Endothelial cell of hepatic sinusoid (primary cell): ENCODE results near the gene ACOXL.

Experiments used
- in situ Hi-C: cut with HindIII; loops from 2 replicates; pipeline ENCODE4 v1.10.0; 2017; ENCODE audit warnings: low sequenced_read_pairs

ACOXL gene

GRCh38 chr2:110718382-110718781, 14.0 kb upstream of the ACOXL start:
- in situ Hi-C loops: no loop called here

- in situ Hi-C loops: no loop called here
Observed at GRCh38 chr2:110718990-110719389, 13.4 kb upstream of the ACOXL start.

- in situ Hi-C loops: no loop called here
Observed at GRCh38 chr2:110720547-110720946, 11.8 kb upstream of the ACOXL start.

GRCh38 chr2:110724820-110725219, 7.6 kb upstream of the ACOXL start:
- in situ Hi-C loops: no loop called here

- in situ Hi-C loops: no loop called here
Observed at GRCh38 chr2:110725370-110725769, 7.0 kb upstream of the ACOXL start.

- in situ Hi-C loops: no loop called here
Observed at GRCh38 chr2:110725859-110726258, 6.5 kb upstream of the ACOXL start.

GRCh38 chr2:110726285-110726684, 6.1 kb upstream of the ACOXL start:
- in situ Hi-C loops: no loop called here

GRCh38 chr2:110727923-110728322, 4.5 kb upstream of the ACOXL start:
- in situ Hi-C loops: no loop called here

- in situ Hi-C loops: no loop called here
Observed at GRCh38 chr2:110729106-110729505, 3.3 kb upstream of the ACOXL start.

GRCh38 chr2:110731064-110731463, 1.3 kb upstream of the ACOXL start:
- in situ Hi-C loops: no loop called here

GRCh38 chr2:110735366-110735765, 3.0 kb downstream of the ACOXL start:
- in situ Hi-C loops: loop anchor here (5.0 kb wide), 2 partner anchors 42 to 82 kb away; no protein-coding TSS in a partner anchor

- in situ Hi-C loops: loop anchor here (5.0 kb wide), 2 partner anchors 40 to 80 kb away; no protein-coding TSS in a partner anchor
Observed at GRCh38 chr2:110737783-110738182, 5.4 kb downstream of the ACOXL start.

- in situ Hi-C loops: no loop called here
Observed at GRCh38 chr2:110740747-110741349, 8.5 kb downstream of the ACOXL start.

- in situ Hi-C loops: no loop called here
Observed at GRCh38 chr2:110741491-110741980, 9.2 kb downstream of the ACOXL start.

GRCh38 chr2:110742412-110742811, 10.0 kb downstream of the ACOXL start:
- in situ Hi-C loops: no loop called here

- in situ Hi-C loops: no loop called here
Observed at GRCh38 chr2:110743600-110743999, 11.2 kb downstream of the ACOXL start.

GRCh38 chr2:110744429-110744828, 12.1 kb downstream of the ACOXL start:
- in situ Hi-C loops: no loop called here

- in situ Hi-C loops: no loop called here
Observed at GRCh38 chr2:110745048-110745447, 12.7 kb downstream of the ACOXL start.

- in situ Hi-C loops: no loop called here
Observed at GRCh38 chr2:110746586-110747521, 14.5 kb downstream of the ACOXL start.

GRCh38 chr2:110747522-110748488, 15.4 kb downstream of the ACOXL start:
- in situ Hi-C loops: no loop called here

- in situ Hi-C loops: no loop called here
Observed at GRCh38 chr2:110748489-110748867, 16.1 kb downstream of the ACOXL start.
